GM12865 (cell line): Measurements from ENCODE around the gene CLEC19A.

Experiments used
- DNase-seq: peaks from one replicate; pipeline ENCODE4 v3.0.0; 2010; ENCODE audit warnings: low read depth
- H3K4me3 ChIP-seq: 2 replicates; pipeline ENCODE4 v1.5.1; 2011; ENCODE audit warnings: mild to moderate bottlenecking, low read depth, low read length, control low read depth
- TF ChIP-seq, protein P1 (sequence below): IDR thresholded peaks from 2 replicates; pipeline ENCODE4 v1.5.1; 2011; ENCODE audit warnings: low read length, control low read depth, low read depth, inconsistent platforms; ENCODE audit not compliant: insufficient read depth; ENCODE audit errors: missing control alignments

The CLEC19A gene

DNA sequence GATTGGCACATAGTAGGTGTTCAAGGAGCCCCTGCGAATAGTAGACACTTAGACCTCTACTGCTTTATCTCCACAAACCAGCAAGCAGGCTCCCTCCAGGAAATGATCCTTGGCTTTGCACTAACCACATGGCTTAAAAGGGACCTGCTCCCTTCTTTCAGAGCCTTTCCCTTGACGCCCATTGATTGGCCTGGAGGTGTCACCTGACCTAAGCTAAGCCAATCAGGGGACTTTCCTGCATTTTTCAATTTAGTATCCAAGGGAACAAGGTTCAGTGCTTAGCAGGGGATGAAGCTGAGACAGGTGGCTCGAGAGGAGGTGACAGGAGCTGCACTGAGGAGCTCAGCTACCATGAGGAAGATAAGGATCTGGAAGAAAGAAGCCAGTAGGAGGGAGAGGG is 52.8 kb downstream of the CLEC19A start:
- no peak overlapping the region for H3K4me3 ChIP-seq

GRCh38 chr16:19344224-19344801 is 58.8 kb downstream of the CLEC19A start:
- TF ChIP-seq, protein P1, sequence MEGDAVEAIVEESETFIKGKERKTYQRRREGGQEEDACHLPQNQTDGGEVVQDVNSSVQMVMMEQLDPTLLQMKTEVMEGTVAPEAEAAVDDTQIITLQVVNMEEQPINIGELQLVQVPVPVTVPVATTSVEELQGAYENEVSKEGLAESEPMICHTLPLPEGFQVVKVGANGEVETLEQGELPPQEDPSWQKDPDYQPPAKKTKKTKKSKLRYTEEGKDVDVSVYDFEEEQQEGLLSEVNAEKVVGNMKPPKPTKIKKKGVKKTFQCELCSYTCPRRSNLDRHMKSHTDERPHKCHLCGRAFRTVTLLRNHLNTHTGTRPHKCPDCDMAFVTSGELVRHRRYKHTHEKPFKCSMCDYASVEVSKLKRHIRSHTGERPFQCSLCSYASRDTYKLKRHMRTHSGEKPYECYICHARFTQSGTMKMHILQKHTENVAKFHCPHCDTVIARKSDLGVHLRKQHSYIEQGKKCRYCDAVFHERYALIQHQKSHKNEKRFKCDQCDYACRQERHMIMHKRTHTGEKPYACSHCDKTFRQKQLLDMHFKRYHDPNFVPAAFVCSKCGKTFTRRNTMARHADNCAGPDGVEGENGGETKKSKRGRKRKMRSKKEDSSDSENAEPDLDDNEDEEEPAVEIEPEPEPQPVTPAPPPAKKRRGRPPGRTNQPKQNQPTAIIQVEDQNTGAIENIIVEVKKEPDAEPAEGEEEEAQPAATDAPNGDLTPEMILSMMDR = no peak
- no peak overlapping the region for H3K4me3 ChIP-seq
- no peak for DNase-seq

More for the DNA sequence above, 52.8 kb downstream of the CLEC19A start:
- no peak for DNase-seq
- TF ChIP-seq, protein P1 = no peak

DNA sequence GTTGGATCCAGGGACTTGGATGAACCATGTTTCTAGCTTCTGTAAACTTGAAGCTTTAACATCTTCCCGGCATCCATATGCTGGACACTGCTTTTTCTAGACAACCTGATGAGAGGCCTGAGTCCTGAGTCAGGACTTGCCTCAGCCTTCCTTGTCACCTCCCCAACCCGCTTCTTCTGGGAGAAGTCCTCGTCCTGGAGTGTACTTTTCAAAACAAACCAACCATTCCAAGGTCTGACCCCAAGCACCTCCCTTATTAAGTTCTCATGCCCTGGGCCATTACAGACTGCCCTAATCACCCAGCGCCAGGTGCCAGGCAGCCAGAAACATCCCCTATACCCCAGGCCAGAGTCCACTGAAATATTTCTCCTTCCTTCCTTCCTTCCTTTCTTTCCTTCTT is 59.4 kb downstream of the CLEC19A start:
- no peak for DNase-seq
- no peak overlapping the region for H3K4me3 ChIP-seq
- TF ChIP-seq, protein P1 = no peak

- TF ChIP-seq, protein P1 = no peak
- no peak overlapping the region for H3K4me3 ChIP-seq
- no peak for DNase-seq
These were observed 60.9 kb downstream of the CLEC19A start for GRCh38 chr16:19346335-19346922.

DNA sequence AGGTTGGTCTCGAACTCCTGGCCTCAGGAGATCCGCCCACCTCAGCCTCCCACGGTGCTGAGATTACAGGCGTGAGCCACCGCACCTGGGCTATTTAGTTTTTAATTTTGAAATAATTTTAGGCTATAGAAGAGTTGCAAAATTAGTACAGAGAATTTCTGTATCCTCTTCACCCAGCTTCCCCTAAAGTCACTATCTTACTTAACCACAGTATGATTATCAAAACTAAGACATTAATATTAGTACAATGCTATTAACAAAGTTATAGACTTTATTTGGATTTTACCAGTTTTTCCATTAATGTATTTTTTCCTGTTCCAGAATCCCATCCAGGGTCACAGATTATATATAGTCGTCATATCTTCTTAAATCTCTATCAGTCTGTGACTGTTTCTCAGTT is 62.6 kb downstream of the CLEC19A start:
- TF ChIP-seq, protein P1 = no peak
- H3K4me3 ChIP-seq = no peak overlapping the region
- DNase-seq = no peak

- TF ChIP-seq, protein P1 = no peak
- H3K4me3 ChIP-seq = no peak overlapping the region
- DNase-seq = no peak
These were observed 63.2 kb downstream of the CLEC19A start for GRCh38 chr16:19348578-19349315.
